HepG2 (cell line): ENCODE measurements around the gene CELF4. TPM values are rescaled to one million over a fixed set of nuclear protein-coding genes. Genes with fewer than 3 reads are reported as not detected.

ENCODE experiments used
- ATAC-seq: fragments of 200-7000 bp; cut with Tn5 transposase; 3 replicates; pipeline ENCODE4 v1.9.1; 2020; ENCODE audit warnings: mild to moderate bottlenecking, moderate library complexity
- BruUV-seq: library from RNA; stranded (reverse); fragments of 400-500 nt; replicated peaks from 2 replicates; lab custom pipeline; 2021; lab: Mats Ljungman, UMichigan
- CTCF ChIA-PET: fragments of 300-600 bp; formaldehyde crosslinking; extraction: SDS; loops from one replicate; lab custom pipeline; 2021; ENCODE audit warnings: low total read pairs, inconsistent platforms, low intra/inter-chr PET ratio; lab: Yijun Ruan, JAX
- POLR2A ChIA-PET: fragments of 350-600 bp; sonication (Branson Sonifier 250); formaldehyde crosslinking; loops from one replicate; lab custom pipeline; 2020; ENCODE audit warnings: antibody characterized with exemption, inconsistent platforms; lab: Yijun Ruan, JAX
- DNase-seq: peaks from one replicate; pipeline ENCODE4 v3.0.0-alpha.2; 2015; ENCODE audit warnings: low spot score
- FAIRE-seq: peaks from 3 replicates; lab custom pipeline; 2011; peaks lifted over from hg19 to GRCh38; lab: Jason Lieb, UNC
- H2AFZ ChIP-seq: one replicate; pipeline ENCODE4 v1.6.1; 2011; ENCODE audit warnings: low read length, inconsistent platforms
- H3K27ac ChIP-seq: fragments of 300-600 bp; 3 replicates; pipeline ENCODE4 v1.8.0; 2011; ENCODE audit warnings: mixed run types, mild to moderate bottlenecking, mixed read lengths, low read length, inconsistent platforms; ENCODE audit not compliant: insufficient read depth; ENCODE audit errors: extremely low read length
- H3K27me3 ChIP-seq, 2 experiments: fragments of 200-600 bp in 1 of 2; 2 replicates in 1 of 2; 3 replicates in 1 of 2; pipeline versions ENCODE4 v1.6.0 to v1.8.0; 2011; ENCODE audit warnings: low read length in 2 of 2, mild to moderate bottlenecking in 2 of 2, moderate library complexity in 2 of 2, inconsistent platforms in 1 of 2; ENCODE audit not compliant: insufficient read depth in 2 of 2, control insufficient read depth in 1 of 2
- H3K36me3 ChIP-seq, 2 experiments: fragments of 200-600 bp in 1 of 2; replicated peaks in 1 of 2; 2 replicates in 1 of 2; 3 replicates in 1 of 2; pipeline versions ENCODE4 v1.5.1 to v1.8.0; 2011; ENCODE audit warnings: low read length in 2 of 2, inconsistent platforms in 1 of 2; ENCODE audit not compliant: insufficient read depth in 2 of 2, control insufficient read depth in 1 of 2
- H3K4me1 ChIP-seq: 2 replicates; pipeline ENCODE4 v1.5.1; 2012; ENCODE audit warnings: low read length, inconsistent platforms; ENCODE audit not compliant: insufficient read depth
- H3K4me2 ChIP-seq: 2 replicates; pipeline ENCODE4 v1.6.0; 2011; ENCODE audit warnings: low read depth, low read length, inconsistent platforms
- H3K4me3 ChIP-seq, 3 experiments: fragments of 200-600 bp in 1 of 3; sonication (generic), shearing (Covaris generic) in 1 of 3; replicated peaks in 1 of 3; 2 replicates each; pipeline ENCODE4 v1.5.1; 2011 to 2016; ENCODE audit warnings: low read length in 3 of 3, inconsistent platforms in 2 of 3, low read depth in 2 of 3, mild to moderate bottlenecking in 2 of 3, control low read depth in 1 of 3, mixed read lengths in 1 of 3; ENCODE audit not compliant: insufficient read depth in 1 of 3
- H3K79me2 ChIP-seq: one replicate; pipeline ENCODE4 v1.6.1; 2011; ENCODE audit warnings: low read length, inconsistent platforms; ENCODE audit not compliant: insufficient read depth
- H3K9ac ChIP-seq: 2 replicates; pipeline ENCODE4 v1.6.0; 2011; ENCODE audit warnings: mild to moderate bottlenecking, low read depth, low read length, inconsistent platforms; ENCODE audit not compliant: insufficient read depth
- H3K9me3 ChIP-seq: 2 replicates; pipeline ENCODE4 v1.5.1; 2012; ENCODE audit warnings: mild to moderate bottlenecking, low read length
- H4K20me1 ChIP-seq: 2 replicates; pipeline ENCODE4 v1.6.0; 2011; ENCODE audit warnings: inconsistent platforms, mild to moderate bottlenecking, low read length, moderate library complexity; ENCODE audit not compliant: insufficient read depth
- E2F5 ChIP-seq: sonication (generic); formaldehyde crosslinking; conservative IDR thresholded peaks from 2 replicates; pipeline ENCODE4 v1.4.0; 2020; ENCODE audit warnings: missing genetic modification reagents
- ETV6 ChIP-seq: sonication (generic); formaldehyde crosslinking; conservative IDR thresholded peaks from 2 replicates; pipeline ENCODE4 v1.4.0; 2020; ENCODE audit warnings: missing genetic modification reagents
- KDM2A ChIP-seq: sonication (generic); formaldehyde crosslinking; IDR thresholded peaks from 2 replicates; pipeline ENCODE4 v1.4.0; 2020; ENCODE audit warnings: low read depth, missing genetic modification reagents, borderline replicate concordance
- MIER3 ChIP-seq: IDR thresholded peaks from 2 replicates; pipeline ENCODE4 v1.6.1; 2016; ENCODE audit warnings: missing compliant biosample characterization, borderline replicate concordance
- RERE ChIP-seq: IDR thresholded peaks from 2 replicates; pipeline ENCODE4 v1.6.1; 2016; ENCODE audit warnings: low read depth, missing genetic modification reagents, missing compliant biosample characterization
- ZNF687 ChIP-seq: sonication (generic); formaldehyde crosslinking; IDR thresholded peaks from 2 replicates; pipeline ENCODE4 v1.5.1; 2020; ENCODE audit warnings: mild to moderate bottlenecking, missing genetic modification reagents, moderate library complexity
- ZNF770 ChIP-seq: sonication (generic); formaldehyde crosslinking; IDR thresholded peaks from 2 replicates; pipeline ENCODE4 v1.5.0; 2020; ENCODE audit warnings: mild to moderate bottlenecking, missing genetic modification reagents
- ZNF879 ChIP-seq: sonication (generic); formaldehyde crosslinking; IDR thresholded peaks from 2 replicates; pipeline ENCODE4 v1.8.1; 2023; ENCODE audit warnings: missing genetic modification reagents
- WGBS: methylation state at CpG from one replicate; pipeline ENCODE4 v1.1.6; 2017; ENCODE audit warnings: low lambda C conversion rate; 5-methylcytosine and 5-hydroxymethylcytosine counted together
- in situ Hi-C: cut with HindIII; loops from 2 replicates; pipeline ENCODE4 v1.10.0; 2017; ENCODE audit warnings: low pct_unique_long_range_greater_than_20kb; ENCODE audit not compliant: extremely low pct_ligation_motif_present
- intact Hi-C: fragments of 100-400 bp; cut with micrococcal nuclease; formaldehyde crosslinking; loops from one replicate; pipeline ENCODE4 v1.10.0; 2022; ENCODE audit not compliant: unreplicated experiment
- polyA plus RNA-seq, 8 experiments: library from polyadenylated mRNA; depleted of rRNA in 3 of 8; stranded (reverse) in 7 of 8; unstranded in 1 of 8; fragments of >200 nt; fragmentation: Illumina TruSeq in 4 of 8; extraction: Trizol in 4 of 8; gene quantifications; 2 replicates each; pipeline versions ENCODE4 v1.2.1 to v1.2.3, GENCODE V29; 2011 to 2016; ENCODE audit warnings: low read depth in 4 of 8, missing spikeins in 1 of 8, mixed read lengths in 1 of 8; ENCODE audit not compliant: insufficient read depth in 1 of 8
- total RNA-seq, 5 experiments: library from RNA; depleted of rRNA; stranded (reverse); fragments of >200 nt; fragmentation: Illumina TruSeq; extraction: Trizol; gene quantifications; 2 replicates each; pipeline ENCODE4 v1.2.3, GENCODE V29; 2016; ENCODE audit warnings: low read depth in 1 of 5

CELF4 gene
- total and polyA plus RNA-seq, 2 of the 13 experiments (the other 11 are each of a cell fraction or from before 2014, with no cell fraction given): not detected

GRCh38 chr18:37428288-37428974 lies 137.2 kb downstream of the CELF4 start:
- no peak overlapping the region for H3K4me2 ChIP-seq
- no peaks in the 10 kb centered on the region for H3K79me2 ChIP-seq
- no peaks in the 10 kb centered on the region for H3K4me1 ChIP-seq
- H2AFZ ChIP-seq: no peak overlapping the region
- CTCF ChIA-PET: no interaction called here
- H3K9ac ChIP-seq: no peak overlapping the region
- H3K36me3 ChIP-seq: no peaks in the 10 kb centered on the region
- BruUV-seq: no TSS peak
- no peaks in the 10 kb centered on the region for H4K20me1 ChIP-seq
- H3K27ac ChIP-seq: no peak overlapping the region
- H3K9me3 ChIP-seq: no peaks in the 10 kb centered on the region
- intact Hi-C loops: no loop called here
- H3K27me3 ChIP-seq: peaks cover 3 to 4% of the 10 kb centered on the region in 2 experiments; a peak in 3 of 5 replicates
- WGBS: 4% methylated on average over 5 of the region's 7 CpGs
- H3K4me3 ChIP-seq: no peak overlapping the region
- ATAC-seq (no peak), DNase-seq (no peak), FAIRE-seq (no peak)
- POLR2A ChIA-PET: no interaction called here
- in situ Hi-C loops: no loop called here
- no peak for TF ChIP-seq E2F5
- TF ChIP-seq ZNF687 (CRISPR knock-in tag): no peak
- TF ChIP-seq KDM2A: no peak
- TF ChIP-seq MIER3 (CRISPR knock-in tag): no peak
- TF ChIP-seq RERE (CRISPR knock-in tag): no peak
- TF ChIP-seq ZNF879 (CRISPR knock-in tag): no peak
- no peak for TF ChIP-seq ZNF770 (CRISPR knock-in tag)
- no peak for TF ChIP-seq ETV6 (CRISPR knock-in tag)
